ENCODE data around the gene SNRNP48.

SNRNP48 gene

GRCh38 chr6:7649037-7649810, 59.2 kb downstream of the SNRNP48 start:
- DNase-seq (ENCODE audit: low spot score in 2 of 2): no peak
- Histone ChIP-seq H3K36me3 (replicated peaks) (no peaks in the 10 kb centered on the region), H3K9me3 (no peaks in the 10 kb centered on the region), H3K4me1 (no peaks in the 10 kb centered on the region), H3K27me3 (ENCODE audit: low read depth) (no peaks in the 10 kb centered on the region), H3K4me3 (no peak overlapping the region)
- in situ Hi-C loops (cut with MboI; ENCODE audit: low sequenced_read_pairs): no loop called here

GRCh38 chr6:7650878-7651277, 60.9 kb downstream of the SNRNP48 start:
- Histone ChIP-seq H3K9me3 (no peaks in the 10 kb centered on the region), H3K4me3 (no peak overlapping the region), H3K27me3 (ENCODE audit: low read depth) (no peaks in the 10 kb centered on the region), H3K36me3 (replicated peaks) (no peaks in the 10 kb centered on the region), H3K4me1 (no peaks in the 10 kb centered on the region)
- in situ Hi-C loops (cut with MboI; ENCODE audit: low sequenced_read_pairs): no loop called here
- no peak for DNase-seq (ENCODE audit: low spot score in 2 of 2)

GRCh38 chr6:7652957-7653356, 63.0 kb downstream of the SNRNP48 start:
- DNase-seq (ENCODE audit: low spot score in 2 of 2): no peak
- H3K27me3 ChIP-seq (ENCODE audit: low read depth): no peaks in the 10 kb centered on the region
- in situ Hi-C loops (cut with MboI; ENCODE audit: low sequenced_read_pairs): no loop called here
- no peaks in the 10 kb centered on the region for H3K4me1 ChIP-seq
- H3K36me3 ChIP-seq (replicated peaks): no peaks in the 10 kb centered on the region
- H3K4me3 ChIP-seq: no peak overlapping the region
- H3K9me3 ChIP-seq: no peaks in the 10 kb centered on the region

DNA sequence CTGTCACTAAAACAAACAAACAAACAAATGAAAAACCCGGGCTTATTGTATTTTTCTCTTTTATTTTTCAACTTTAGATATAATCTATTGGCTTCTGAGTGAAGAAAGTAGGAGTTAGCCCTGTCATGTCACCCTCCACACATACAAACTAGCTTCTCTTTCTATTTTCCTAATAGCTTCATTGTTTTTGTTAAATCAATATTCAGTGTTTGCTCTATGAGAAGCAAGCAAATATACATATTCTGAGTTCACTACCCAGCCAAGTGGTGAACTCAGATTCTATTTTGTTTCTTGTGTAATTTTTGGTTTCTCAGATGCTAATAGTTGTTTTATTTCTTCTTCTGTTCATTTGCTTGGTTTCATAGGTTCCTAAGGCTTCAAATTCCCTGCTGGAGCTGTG, 66.4 kb downstream of the SNRNP48 start:
- H3K4me3 ChIP-seq: no peak overlapping the region
- H3K36me3 ChIP-seq (replicated peaks): no peaks in the 10 kb centered on the region
- H3K27me3 ChIP-seq (ENCODE audit: low read depth): no peaks in the 10 kb centered on the region
- in situ Hi-C loops (cut with MboI; ENCODE audit: low sequenced_read_pairs): no loop called here
- H3K4me1 ChIP-seq: no peaks in the 10 kb centered on the region
- no peak for DNase-seq (ENCODE audit: low spot score in 2 of 2)
- H3K9me3 ChIP-seq: no peaks in the 10 kb centered on the region

DNA sequence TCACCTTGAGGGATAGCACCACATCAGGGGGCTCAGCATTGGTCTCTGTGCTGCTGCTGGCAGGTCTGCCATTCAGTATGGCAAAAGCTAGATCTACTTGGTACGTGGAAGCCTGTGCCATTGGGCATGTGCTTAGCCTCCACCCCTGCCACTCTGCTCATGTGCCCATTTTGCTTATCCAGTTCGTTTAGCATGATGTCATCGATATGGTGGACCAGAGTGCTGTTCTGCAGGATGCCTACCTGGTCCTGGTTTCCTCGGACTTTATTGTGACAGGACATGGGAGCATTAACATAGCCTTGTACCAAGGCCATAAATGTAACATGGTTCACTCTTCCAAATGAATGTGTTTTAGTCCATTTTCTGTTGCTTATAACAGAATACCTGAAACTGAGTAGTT, 68.5 kb downstream of the SNRNP48 start:
- no peaks in the 10 kb centered on the region for H3K27me3 ChIP-seq (ENCODE audit: low read depth)
- H3K4me3 ChIP-seq: no peak overlapping the region
- in situ Hi-C loops (cut with MboI; ENCODE audit: low sequenced_read_pairs): no loop called here
- no peaks in the 10 kb centered on the region for H3K9me3 ChIP-seq
- no peaks in the 10 kb centered on the region for H3K36me3 ChIP-seq (replicated peaks)
- H3K4me1 ChIP-seq: no peaks in the 10 kb centered on the region
- DNase-seq (ENCODE audit: low spot score in 2 of 2): no peak

- no peaks in the 10 kb centered on the region for H3K4me1 ChIP-seq
- no peak for DNase-seq (ENCODE audit: low spot score in 2 of 2)
- no peaks in the 10 kb centered on the region for H3K9me3 ChIP-seq
- H3K27me3 ChIP-seq (ENCODE audit: low read depth): 0 out of 2 replicates have a peak, but pooled peaks cover 3% of the 10 kb centered on the region
- H3K4me3 ChIP-seq: no peak overlapping the region
- no peaks in the 10 kb centered on the region for H3K36me3 ChIP-seq (replicated peaks)
- in situ Hi-C loops (cut with MboI; ENCODE audit: low sequenced_read_pairs): no loop called here
These were observed 71.4 kb downstream of the SNRNP48 start for GRCh38 chr6:7661364-7661763.

Data from HAP-1 (cell line).